ENCODE data around the gene CHST11.

DNA sequence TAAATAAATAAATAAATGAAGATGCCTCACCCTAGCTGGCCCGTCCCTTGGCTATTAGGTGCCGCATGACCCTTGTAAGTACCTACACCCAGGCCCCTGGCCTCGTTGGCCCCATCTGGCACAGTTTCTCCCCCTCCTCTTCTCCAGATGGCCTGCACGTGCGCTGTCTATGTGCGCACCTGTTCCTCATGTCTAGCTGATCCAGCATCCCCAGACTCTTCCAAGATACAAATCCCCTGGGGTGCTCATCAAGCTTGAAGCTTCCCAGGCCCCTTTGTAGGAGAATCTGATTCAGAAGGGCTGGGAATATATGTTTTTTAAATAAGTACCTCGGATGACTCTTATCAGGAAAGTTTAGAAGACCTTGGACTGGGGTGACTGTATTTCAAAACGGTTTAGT, 133.3 kb downstream of the CHST11 start:
- TF ChIP-seq, protein P1, sequence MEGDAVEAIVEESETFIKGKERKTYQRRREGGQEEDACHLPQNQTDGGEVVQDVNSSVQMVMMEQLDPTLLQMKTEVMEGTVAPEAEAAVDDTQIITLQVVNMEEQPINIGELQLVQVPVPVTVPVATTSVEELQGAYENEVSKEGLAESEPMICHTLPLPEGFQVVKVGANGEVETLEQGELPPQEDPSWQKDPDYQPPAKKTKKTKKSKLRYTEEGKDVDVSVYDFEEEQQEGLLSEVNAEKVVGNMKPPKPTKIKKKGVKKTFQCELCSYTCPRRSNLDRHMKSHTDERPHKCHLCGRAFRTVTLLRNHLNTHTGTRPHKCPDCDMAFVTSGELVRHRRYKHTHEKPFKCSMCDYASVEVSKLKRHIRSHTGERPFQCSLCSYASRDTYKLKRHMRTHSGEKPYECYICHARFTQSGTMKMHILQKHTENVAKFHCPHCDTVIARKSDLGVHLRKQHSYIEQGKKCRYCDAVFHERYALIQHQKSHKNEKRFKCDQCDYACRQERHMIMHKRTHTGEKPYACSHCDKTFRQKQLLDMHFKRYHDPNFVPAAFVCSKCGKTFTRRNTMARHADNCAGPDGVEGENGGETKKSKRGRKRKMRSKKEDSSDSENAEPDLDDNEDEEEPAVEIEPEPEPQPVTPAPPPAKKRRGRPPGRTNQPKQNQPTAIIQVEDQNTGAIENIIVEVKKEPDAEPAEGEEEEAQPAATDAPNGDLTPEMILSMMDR (IDR thresholded peaks at IDR 0.05), result no peak
- TF ChIP-seq EP300 (IDR thresholded peaks at IDR 0.05), result no peak

All from esophagus muscularis mucosa (tissue), 3 donors.